ENCODE measurements around the gene RIMS4. TPM values are rescaled to one million over a fixed set of nuclear protein-coding genes. Genes with fewer than 3 reads are reported as not detected.

The RIMS4 gene
- total and polyA plus RNA-seq, 9 of the 15 experiments (the other 6 are each of a cell fraction or from before 2014, with no cell fraction given) = 0.04 TPM; not detected in 8

GRCh38 chr20:44736170-44737021, 74.0 kb downstream of the RIMS4 start (continued):
- TF ChIP-seq MAX (CRISPR knock-in tag; IDR thresholded peaks at IDR 0.05) (peak; percentile 37; the same call in 1 of the 2 replicates), STAT6 (CRISPR knock-in tag; IDR thresholded peaks at IDR 0.05) (no peak), USF2 (CRISPR knock-in tag; IDR thresholded peaks at IDR 0.05) (peak; percentile 96), FOSL1 (tag; conservative IDR thresholded peaks at IDR 0.05) (peak; percentile 39), ZNF146 (CRISPR knock-in tag; IDR thresholded peaks at IDR 0.05; ENCODE audit: unreplicated experiment) (no peak), CREM (IDR thresholded peaks at IDR 0.05; ENCODE audit: low read depth) (peak; percentile 71), NR2C2 (CRISPR knock-in tag; IDR thresholded peaks at IDR 0.05) (no peak), NR2C2 (tag; IDR thresholded peaks at IDR 0.05) (peak; percentile 62), TRIM24 (IDR thresholded peaks at IDR 0.05) (peak; percentile 14 to 21; a peak in 1 of 4 replicates), ZNF395 (CRISPR knock-in tag; IDR thresholded peaks at IDR 0.05) (0 out of 2 replicates have a peak, but pooled peaks have one; percentile 28), TCF7L2 (IDR thresholded peaks at IDR 0.05; ENCODE audit: low read depth, low read length) (no peak), ZNF143 (CRISPR knock-in tag; IDR thresholded peaks at IDR 0.05) (peak; percentile 89), CEBPB (tag; IDR thresholded peaks at IDR 0.05) (peak; percentile 97), ID3 (CRISPR knock-in tag; IDR thresholded peaks at IDR 0.05) (no peak), ID3 (tag; IDR thresholded peaks at IDR 0.05) (0 out of 2 replicates have a peak, but pooled peaks have one; percentile 56), CEBPG (CRISPR knock-in tag; IDR thresholded peaks at IDR 0.05) (no peak), CEBPG (tag; conservative IDR thresholded peaks at IDR 0.05 in 1 of 2, IDR thresholded peaks at IDR 0.05 in 1 of 2) (peak; percentile 68 to 86), RBM15 (IDR thresholded peaks at IDR 0.05; ENCODE audit: insufficient read depth, low read length) (no peak), SNRNP70 (optimal IDR thresholded peaks at IDR 0.05; ENCODE audit: low read depth, low read length) (no peak), E2F3 (CRISPR knock-in tag; IDR thresholded peaks at IDR 0.05) (no peak), TEAD4 (IDR thresholded peaks at IDR 0.05; ENCODE audit: low read length) (no peak), TEAD4 (CRISPR knock-in tag; IDR thresholded peaks at IDR 0.05; ENCODE audit: borderline replicate concordance) (no peak)
